Activated naive CD4-positive, alpha-beta T cell treated with anti-CD3 and anti-CD28 coated beads, Interleukin-2, amount 50 U/mL, for 24 hours (primary cell): ENCODE measurements around the gene NRN1L.
A peak's percentile ranks its signal among the peaks of the same experiment; 100 is the strongest.
"Not testable (repeated sequence)": the region's sequence is repeated elsewhere in the genome, so short reads cannot be mapped to it uniquely, and the experiment has no call there.

Source experiments
- H3K27ac Mint-ChIP-seq: one replicate; pipeline ENCODE4 v1.8.0; 2021; ENCODE audit warnings: mild to moderate bottlenecking, mixed read lengths
- H3K27me3 Mint-ChIP-seq: one replicate; pipeline ENCODE4 v1.8.0; 2021; ENCODE audit warnings: mixed read lengths
- H3K36me3 Mint-ChIP-seq: one replicate; pipeline ENCODE4 v1.8.0; 2021; ENCODE audit warnings: mixed read lengths
- H3K4me1 Mint-ChIP-seq: one replicate; pipeline ENCODE4 v1.8.0; 2021; ENCODE audit warnings: mixed read lengths
- H3K4me3 Mint-ChIP-seq: one replicate; pipeline ENCODE4 v1.8.0; 2021; ENCODE audit warnings: mild to moderate bottlenecking, mixed read lengths
- H3K9me3 Mint-ChIP-seq: one replicate; pipeline ENCODE4 v1.8.0; 2021; ENCODE audit warnings: mixed read lengths

NRN1L gene

DNA sequence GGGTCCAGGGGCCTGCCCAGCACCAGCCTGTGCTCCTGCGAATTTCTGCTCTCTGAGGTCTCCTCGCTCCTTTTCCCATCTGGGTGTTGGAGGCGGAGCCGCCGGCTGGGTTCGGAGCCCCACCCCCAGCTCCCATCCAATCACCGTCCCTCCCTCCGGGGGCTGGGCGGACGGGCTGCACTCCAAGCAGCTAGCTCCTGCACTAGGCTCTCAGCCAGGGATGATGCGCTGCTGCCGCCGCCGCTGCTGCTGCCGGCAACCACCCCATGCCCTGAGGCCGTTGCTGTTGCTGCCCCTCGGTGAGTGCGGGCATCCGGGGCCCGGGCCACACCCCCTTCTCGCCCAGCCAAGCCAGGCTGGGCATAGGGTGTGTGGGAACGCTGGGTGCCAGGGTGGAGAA is at the start of gene NRN1L:
NRN1L (plus strand) TSS at position 202 of the 400 bp plus-strand sequence; CDS start at position 221, 19 bp downstream.
- Mint-ChIP-seq H3K9me3 (no peaks in the 10 kb centered on the region), H3K36me3 (peaks cover 2% of the 10 kb centered on the region), H3K4me3 (no peak within 1 kb of the TSS), H3K27ac (peak within 1 kb of the TSS; percentile 82), H3K4me1 (no peaks in the 10 kb centered on the region), H3K27me3 (no peaks in the 10 kb centered on the region)

DNA sequence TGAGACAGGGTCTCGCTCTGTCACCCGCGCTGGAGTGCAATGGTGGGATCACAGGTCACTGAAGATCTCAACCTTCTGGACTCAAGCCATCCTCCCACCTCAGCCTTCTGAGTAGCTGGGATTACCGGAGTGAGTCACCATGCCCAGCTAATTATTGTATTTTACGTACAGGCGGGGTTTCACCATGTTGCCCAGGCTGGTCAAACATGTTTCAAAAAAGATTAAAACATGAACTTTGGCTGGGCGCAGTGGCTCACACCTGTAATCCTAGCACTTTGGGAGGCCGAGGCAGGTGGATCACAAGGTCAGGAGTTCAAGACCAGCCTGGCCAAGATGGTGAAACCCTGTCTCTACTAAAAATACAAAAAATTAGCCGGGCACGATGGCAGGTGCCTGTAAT is 47.5 kb upstream of the NRN1L start:
- H3K27me3 Mint-ChIP-seq, H3K4me3 Mint-ChIP-seq, H3K27ac Mint-ChIP-seq, H3K36me3 Mint-ChIP-seq, H3K9me3 Mint-ChIP-seq: not testable (repeated sequence)
- H3K4me1 Mint-ChIP-seq: peaks cover 15% of the 10 kb centered on the region

DNA sequence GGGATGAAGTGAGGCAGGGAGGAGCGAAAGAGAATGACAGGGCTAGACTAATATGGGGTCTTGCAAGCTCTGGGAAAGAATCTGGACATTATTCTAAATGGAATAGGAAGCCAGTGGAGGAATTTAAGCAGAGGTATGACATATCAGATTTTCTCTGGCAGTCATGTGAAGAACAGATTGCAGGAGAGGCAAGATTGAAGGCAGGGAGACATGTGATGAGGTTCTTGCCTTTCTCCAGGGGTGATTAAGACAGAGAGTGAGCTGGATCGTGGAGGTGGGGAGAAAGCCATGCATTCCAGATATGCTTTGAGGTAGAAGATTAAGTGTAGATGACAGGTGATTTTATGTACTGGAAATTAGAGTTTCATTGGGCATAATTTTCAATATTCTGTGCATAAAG is 46.9 kb upstream of the NRN1L start:
- Mint-ChIP-seq H3K36me3 (no peaks in the 10 kb centered on the region), H3K9me3 (no peaks in the 10 kb centered on the region), H3K4me1 (peaks cover 16% of the 10 kb centered on the region), H3K27me3 (no peaks in the 10 kb centered on the region), H3K4me3 (no peak overlapping the region), H3K27ac (no peak overlapping the region)

DNA sequence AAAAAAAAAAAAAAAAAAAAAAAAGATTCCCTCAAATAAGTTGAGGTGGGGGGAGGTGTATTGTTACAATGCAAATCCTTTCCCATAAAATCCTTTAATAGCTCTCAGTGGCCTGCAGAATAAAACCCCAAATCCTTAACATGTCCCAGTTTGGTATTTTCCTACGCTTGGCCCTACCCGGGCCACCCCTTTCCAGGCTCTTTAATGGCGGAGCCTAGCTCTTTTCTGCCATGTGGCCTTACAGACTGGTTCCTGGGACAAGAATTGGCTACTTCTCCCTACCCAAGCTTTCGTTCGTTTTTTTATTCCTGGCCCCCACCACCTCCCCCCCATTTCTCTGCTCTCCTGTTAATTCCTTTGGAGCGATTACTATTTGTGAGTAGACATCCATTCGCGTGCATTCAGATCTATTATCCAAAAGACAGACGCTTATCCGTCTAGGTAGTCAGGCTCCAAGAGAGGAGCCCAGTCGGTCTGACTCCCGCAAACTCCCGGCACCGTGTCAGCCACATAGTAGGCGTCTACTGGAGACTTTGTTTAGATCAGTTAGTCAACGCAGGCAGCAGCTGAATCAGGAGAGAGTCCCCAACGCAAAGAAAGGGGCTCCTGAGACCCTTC is 43.4 kb upstream of the NRN1L start:
- H3K27me3 Mint-ChIP-seq: no peaks in the 10 kb centered on the region
- no peaks in the 10 kb centered on the region for H3K9me3 Mint-ChIP-seq
- no peaks in the 10 kb centered on the region for H3K36me3 Mint-ChIP-seq
- H3K4me1 Mint-ChIP-seq: peaks cover 37% of the 10 kb centered on the region
- H3K4me3 Mint-ChIP-seq: peak overlapping the region; percentile 96
- peak overlapping the region; percentile 91 for H3K27ac Mint-ChIP-seq

DNA sequence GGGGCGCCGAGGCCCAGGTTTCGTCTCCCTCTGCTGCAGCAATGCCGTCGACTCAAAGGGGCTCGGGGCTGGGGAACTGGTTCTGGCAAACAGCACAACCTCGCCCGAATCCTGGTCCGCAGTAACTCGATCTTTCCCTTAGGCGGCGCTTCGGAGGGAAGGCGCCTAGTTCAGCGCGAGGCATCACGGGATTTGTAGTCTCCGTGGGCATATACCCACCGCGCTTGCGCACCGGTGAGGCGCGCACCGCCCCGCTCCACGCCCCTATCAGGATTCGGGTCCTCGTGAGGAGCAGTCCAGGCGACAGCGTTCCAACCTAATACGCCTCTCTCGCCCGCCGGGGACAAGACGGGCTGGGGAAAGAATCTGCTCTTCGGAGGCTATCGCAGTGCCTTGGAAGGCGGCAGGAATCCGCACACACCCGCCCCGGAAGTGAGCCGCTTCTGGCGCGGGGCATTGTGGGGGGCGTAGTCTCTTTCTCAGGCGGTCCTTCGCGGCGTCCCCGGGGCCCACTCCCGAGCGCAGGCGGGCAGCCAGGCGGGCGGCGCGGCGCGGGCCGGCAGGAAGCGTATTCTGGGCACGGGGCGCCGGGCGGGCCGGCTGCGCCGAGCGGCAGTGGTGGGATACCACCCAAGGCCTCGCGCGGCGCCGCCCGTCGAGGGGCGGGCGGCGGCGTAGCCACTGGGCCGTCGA is 42.7 kb upstream of the NRN1L start, which contains the start of gene THAP11:
THAP11 (plus strand) TSS at position 505 of the 693 bp plus-strand sequence. CDS start 235 bp downstream, outside the sequence.
- Mint-ChIP-seq H3K27me3 (no peaks in the 10 kb centered on the region), H3K36me3 (no peaks in the 10 kb centered on the region), H3K27ac (peak within 1 kb of the TSS; percentile 91), H3K4me3 (peak within 1 kb of the TSS; percentile 96), H3K9me3 (no peaks in the 10 kb centered on the region), H3K4me1 (peaks cover 37% of the 10 kb centered on the region)

DNA sequence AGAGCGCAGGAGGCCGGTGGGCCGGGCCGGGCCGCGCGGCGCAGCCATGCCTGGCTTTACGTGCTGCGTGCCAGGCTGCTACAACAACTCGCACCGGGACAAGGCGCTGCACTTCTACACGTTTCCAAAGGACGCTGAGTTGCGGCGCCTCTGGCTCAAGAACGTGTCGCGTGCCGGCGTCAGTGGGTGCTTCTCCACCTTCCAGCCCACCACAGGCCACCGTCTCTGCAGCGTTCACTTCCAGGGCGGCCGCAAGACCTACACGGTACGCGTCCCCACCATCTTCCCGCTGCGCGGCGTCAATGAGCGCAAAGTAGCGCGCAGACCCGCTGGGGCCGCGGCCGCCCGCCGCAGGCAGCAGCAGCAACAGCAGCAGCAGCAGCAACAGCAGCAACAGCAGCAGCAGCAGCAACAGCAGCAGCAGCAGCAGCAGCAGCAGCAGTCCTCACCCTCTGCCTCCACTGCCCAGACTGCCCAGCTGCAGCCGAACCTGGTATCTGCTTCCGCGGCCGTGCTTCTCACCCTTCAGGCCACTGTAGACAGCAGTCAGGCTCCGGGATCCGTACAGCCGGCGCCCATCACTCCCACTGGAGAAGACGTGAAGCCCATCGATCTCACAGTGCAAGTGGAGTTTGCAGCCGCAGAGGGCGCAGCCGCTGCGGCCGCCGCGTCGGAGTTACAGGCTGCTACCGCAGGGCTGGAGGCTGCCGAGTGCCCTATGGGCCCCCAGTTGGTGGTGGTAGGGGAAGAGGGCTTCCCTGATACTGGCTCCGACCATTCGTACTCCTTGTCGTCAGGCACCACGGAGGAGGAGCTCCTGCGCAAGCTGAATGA is 42.0 kb upstream of the NRN1L start:
- H3K27ac Mint-ChIP-seq: peak overlapping the region; percentile 88
- peaks cover 41% of the 10 kb centered on the region for H3K4me1 Mint-ChIP-seq
- peak overlapping the region; percentile 91 for H3K4me3 Mint-ChIP-seq
- H3K27me3 Mint-ChIP-seq: no peaks in the 10 kb centered on the region
- no peaks in the 10 kb centered on the region for H3K36me3 Mint-ChIP-seq
- H3K9me3 Mint-ChIP-seq: no peaks in the 10 kb centered on the region

DNA sequence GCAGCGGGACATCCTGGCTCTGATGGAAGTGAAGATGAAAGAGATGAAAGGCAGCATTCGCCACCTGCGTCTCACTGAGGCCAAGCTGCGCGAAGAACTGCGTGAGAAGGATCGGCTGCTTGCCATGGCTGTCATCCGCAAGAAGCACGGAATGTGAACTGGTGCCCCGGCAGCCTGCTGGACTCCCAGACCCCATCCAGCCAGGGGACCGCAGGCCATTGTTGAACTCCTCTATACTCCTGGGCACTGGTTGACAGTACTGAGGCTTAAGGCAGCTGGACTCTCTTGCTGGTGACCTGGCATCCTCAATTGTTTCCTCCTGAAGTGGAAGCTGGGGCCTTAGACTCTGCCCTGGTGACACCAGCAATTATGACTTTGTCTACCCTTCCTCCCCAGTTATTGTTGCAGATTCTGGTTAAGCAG is 41.3 kb upstream of the NRN1L start:
- Mint-ChIP-seq H3K36me3 (no peaks in the 10 kb centered on the region), H3K27me3 (no peaks in the 10 kb centered on the region), H3K9me3 (no peaks in the 10 kb centered on the region), H3K27ac (peak overlapping the region; percentile 88), H3K4me1 (peaks cover 45% of the 10 kb centered on the region), H3K4me3 (peak overlapping the region; percentile 91)

DNA sequence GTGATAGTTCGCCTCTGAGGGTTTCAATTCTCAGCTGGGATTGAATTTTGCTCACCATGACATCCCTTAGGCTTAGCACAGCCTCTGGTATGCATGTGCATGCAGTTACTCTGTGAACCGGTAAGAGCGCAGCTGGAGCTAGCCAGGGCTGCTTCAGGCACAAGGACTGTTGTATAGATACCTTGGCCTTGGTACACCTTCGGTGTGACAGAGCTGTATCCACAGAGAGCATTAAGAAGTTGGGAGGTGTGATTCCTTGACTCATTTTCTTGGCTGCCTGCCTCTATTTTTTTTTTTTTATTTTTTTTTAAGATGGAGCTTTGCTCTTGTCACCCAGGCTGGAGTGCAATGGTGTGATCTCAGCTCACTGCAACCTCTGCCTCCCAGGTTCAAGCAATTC is 40.2 kb upstream of the NRN1L start:
- Mint-ChIP-seq H3K27me3 (no peaks in the 10 kb centered on the region), H3K4me3 (peak overlapping the region; percentile 91), H3K4me1 (peaks cover 49% of the 10 kb centered on the region), H3K27ac (peak overlapping the region; percentile 84), H3K9me3 (no peaks in the 10 kb centered on the region), H3K36me3 (no peaks in the 10 kb centered on the region)

DNA sequence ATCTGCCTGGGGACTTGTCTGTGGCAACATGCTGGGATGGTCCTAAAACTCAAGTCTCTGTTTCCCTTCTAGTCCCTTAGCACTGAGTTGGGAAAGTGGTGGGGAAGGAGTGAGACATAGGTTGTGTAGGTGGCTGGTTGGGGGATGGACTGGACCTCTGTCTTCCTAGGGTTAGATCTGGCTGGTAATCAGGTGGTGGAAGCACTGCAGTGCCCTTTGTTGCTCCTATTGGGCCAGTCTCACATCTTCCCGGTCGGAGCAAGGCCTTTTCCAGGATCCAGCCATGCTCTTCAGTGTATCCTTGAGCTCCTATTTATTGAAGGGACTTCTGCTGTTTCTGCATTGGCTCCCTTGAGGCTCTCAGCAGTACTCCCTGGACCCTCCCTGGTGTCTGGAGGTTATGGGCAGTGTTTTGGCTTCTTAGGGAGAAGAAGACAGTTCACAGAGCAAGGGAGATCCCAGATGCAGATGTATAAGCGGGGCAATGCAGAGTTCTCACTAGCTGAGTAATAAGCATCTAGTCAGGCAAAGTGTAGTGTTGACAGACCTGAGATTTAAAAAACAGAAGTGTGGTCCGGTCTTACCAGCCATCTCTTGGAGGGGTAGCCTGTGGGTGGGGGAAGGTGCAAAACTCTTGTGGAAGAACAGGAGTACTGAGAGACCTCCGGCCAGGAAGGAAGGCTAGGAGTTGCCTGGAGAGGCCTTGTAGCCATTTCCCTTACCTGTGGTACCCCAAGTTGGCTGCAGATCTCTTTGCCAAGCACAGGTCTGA is 39.2 kb upstream of the NRN1L start:
- peak overlapping the region; percentile 92 for H3K4me3 Mint-ChIP-seq
- H3K27ac Mint-ChIP-seq: peak overlapping the region; percentile 90
- peaks cover 49% of the 10 kb centered on the region for H3K4me1 Mint-ChIP-seq
- H3K27me3 Mint-ChIP-seq: no peaks in the 10 kb centered on the region
- no peaks in the 10 kb centered on the region for H3K36me3 Mint-ChIP-seq
- no peaks in the 10 kb centered on the region for H3K9me3 Mint-ChIP-seq

DNA sequence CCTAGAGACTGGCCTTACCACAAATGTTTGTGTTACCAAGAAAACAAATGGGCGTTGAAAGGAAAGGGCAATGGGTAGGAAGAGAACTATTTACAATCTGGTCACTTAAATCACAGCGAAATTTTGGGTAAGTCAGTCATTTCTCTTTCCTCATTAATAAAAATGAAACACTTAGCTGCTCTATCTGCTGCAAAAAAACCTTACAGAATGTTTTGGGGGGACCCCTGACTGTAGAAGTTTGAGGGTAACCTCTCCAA is 38.7 kb upstream of the NRN1L start:
- no peaks in the 10 kb centered on the region for H3K27me3 Mint-ChIP-seq
- no peaks in the 10 kb centered on the region for H3K9me3 Mint-ChIP-seq
- peak overlapping the region; percentile 92 for H3K4me3 Mint-ChIP-seq
- peak overlapping the region; percentile 90 for H3K27ac Mint-ChIP-seq
- peaks cover 49% of the 10 kb centered on the region for H3K4me1 Mint-ChIP-seq
- no peaks in the 10 kb centered on the region for H3K36me3 Mint-ChIP-seq

DNA sequence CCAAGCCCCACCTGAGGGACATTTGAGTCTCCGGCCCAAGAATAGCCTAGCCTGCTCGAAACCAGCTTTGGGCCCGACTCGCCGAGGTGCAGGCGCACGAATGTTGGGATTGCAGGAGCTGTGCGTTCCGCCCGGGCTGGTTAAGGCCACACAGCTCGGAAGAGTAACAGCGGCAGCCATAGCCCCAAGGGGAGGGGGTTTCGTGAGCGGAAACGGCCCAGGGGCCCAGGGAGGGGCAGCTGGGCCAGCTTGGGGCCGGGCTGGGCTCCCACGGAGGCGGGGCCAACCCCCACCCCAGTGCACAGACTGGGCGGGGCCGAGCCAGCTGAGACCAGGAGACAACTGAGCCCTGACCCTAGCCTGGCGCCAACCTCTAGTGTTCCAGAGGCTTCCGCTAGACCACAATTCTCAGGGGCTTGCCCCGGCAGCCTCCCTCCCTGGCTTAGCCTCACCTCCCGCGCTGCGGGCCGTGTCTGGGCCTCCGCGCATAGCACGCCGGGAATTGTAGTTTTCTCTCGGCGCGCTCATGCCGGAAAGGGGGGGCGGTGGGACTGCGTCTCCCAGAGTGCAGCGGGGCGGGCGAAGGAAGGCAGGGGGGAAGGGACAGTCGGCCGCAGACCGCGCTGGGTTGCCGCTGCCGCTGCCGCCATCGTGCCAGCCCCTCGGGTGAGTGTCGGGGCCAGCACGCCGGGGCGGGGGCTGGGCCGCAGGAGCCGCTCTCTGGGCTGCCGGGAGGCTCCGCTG is 38.2 kb upstream of the NRN1L start, which contains the start of gene NUTF2:
NUTF2 (plus strand) TSS at position 614 of the 744 bp plus-strand sequence. CDS start 18,198 bp downstream, outside the sequence.
- peaks cover 46% of the 10 kb centered on the region for H3K4me1 Mint-ChIP-seq
- no peaks in the 10 kb centered on the region for H3K36me3 Mint-ChIP-seq
- H3K4me3 Mint-ChIP-seq: peak within 1 kb of the TSS; percentile 94
- H3K9me3 Mint-ChIP-seq: no peaks in the 10 kb centered on the region
- H3K27ac Mint-ChIP-seq: peak within 1 kb of the TSS; percentile 94
- H3K27me3 Mint-ChIP-seq: no peaks in the 10 kb centered on the region

DNA sequence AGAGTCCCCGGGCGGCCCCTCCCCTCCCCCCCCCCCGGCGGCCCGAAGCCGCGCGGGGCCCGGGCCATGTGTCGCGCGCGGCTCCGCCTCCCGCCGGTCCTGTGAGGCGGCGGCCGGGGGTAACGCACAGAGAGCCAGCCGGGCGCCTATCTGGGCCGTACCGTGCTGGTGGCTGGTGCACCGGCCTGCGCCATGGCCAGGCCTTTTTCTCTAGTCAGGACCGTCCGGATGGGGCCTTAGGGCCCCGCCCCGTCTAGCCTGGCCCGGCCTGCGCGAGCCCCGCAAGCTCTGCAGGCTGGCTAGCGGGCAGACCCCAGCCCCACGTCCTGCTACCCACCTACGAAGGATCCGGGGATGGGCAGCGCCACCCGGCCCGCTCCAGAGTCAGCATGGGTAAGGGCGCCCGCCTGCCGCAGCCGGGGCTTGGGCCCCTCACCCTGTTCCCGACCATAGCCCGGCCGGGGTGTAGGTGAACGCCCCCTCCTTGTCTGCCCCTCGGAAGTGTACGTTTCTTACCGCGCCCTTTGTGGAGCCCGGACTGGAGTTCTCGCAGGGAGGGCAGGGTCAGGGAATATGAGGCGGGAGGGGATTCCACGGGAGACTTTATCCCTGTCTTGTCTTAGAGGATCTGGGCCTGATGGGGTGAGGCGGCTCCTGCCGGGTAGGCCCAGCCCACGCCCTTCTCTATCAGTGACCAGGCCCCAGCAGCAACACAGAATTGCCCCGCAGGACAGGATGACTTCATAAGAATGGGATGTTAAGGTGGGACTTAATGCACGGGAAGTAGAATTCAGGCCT is 37.4 kb upstream of the NRN1L start, which contains the start of gene CENPT:
CENPT (minus strand) TSS at position 630 of the 798 bp plus-strand sequence. CDS start 13,834 bp downstream, outside the sequence.
- Mint-ChIP-seq H3K27me3 (no peaks in the 10 kb centered on the region), H3K27ac (peak within 1 kb of the TSS; percentile 94), H3K36me3 (no peaks in the 10 kb centered on the region), H3K4me3 (peak within 1 kb of the TSS; percentile 94), H3K4me1 (peaks cover 44% of the 10 kb centered on the region), H3K9me3 (no peaks in the 10 kb centered on the region)

DNA sequence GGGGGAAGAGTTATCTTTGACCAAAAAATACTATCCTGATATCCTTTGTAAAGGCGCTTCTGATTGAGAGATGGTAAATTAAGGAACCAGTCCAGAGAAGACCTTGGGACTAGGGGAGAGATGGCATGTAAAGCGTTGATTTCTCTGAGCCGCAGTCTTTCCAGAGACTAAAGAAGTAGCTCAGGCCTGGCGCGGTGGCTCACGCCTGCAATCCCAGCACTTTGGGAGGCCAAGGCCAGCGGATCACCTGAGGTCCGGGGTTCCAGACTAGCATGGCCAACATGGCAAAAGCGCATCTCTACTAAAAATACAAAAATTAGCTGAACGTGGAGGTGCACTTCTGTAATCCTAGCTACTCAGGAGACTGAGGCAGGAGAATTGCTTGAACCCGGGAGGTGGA is 36.6 kb upstream of the NRN1L start:
- Mint-ChIP-seq H3K4me1 (peaks cover 39% of the 10 kb centered on the region), H3K36me3 (no peaks in the 10 kb centered on the region), H3K27ac (no peak overlapping the region), H3K4me3 (peak overlapping the region; percentile 94), H3K27me3 (no peaks in the 10 kb centered on the region), H3K9me3 (no peaks in the 10 kb centered on the region)

DNA sequence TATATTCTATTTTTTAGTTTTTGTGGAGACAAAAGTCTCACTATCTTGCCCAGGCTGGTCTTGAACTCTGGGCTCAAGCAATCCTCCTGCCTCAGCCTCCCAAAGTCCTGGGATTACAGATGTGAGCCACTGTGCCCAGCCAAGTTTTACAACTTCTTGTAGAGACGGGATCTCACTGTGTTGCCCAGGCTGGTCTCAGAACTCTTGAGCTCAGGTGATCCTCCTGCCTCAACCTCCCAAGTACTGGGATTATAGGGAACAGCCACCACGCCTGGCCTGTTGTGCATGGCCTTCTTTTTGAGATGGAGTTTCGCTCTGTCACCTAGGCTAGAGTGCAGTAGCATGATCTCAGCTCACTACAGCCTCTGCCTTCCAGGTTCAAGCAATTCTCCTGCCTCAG is 31.0 kb upstream of the NRN1L start:
- peaks cover 2% of the 10 kb centered on the region for H3K36me3 Mint-ChIP-seq
- no peaks in the 10 kb centered on the region for H3K9me3 Mint-ChIP-seq
- H3K4me3 Mint-ChIP-seq: no peak overlapping the region
- H3K4me1 Mint-ChIP-seq: peaks cover 38% of the 10 kb centered on the region
- H3K27me3 Mint-ChIP-seq: no peaks in the 10 kb centered on the region
- H3K27ac Mint-ChIP-seq: no peak overlapping the region
